Common myeloid progenitor, CD34-positive (primary cell): ENCODE measurements around the gene STEAP4.

Source experiments
- CTCF ChIA-PET: fragments of 350-600 bp; sonication (Branson Sonifier 250); formaldehyde crosslinking; loops from one replicate; lab custom pipeline; 2021; ENCODE audit warnings: antibody characterized with exemption; lab: Charles Lee
- POLR2A ChIA-PET: fragments of 350-600 bp; sonication (Branson Sonifier 250); formaldehyde crosslinking; loops from one replicate; lab custom pipeline; 2021; ENCODE audit warnings: antibody characterized with exemption; lab: Charles Lee
- DNase-seq, 3 donors: peaks; one replicate each; pipeline versions ENCODE4 v3.0.0 to v3.0.0-alpha.2; 2013
- H3K27ac ChIP-seq, 2 experiments: 1 replicate in 1 of 2; 2 replicates in 1 of 2; pipeline ENCODE4 v1.7.0; 2013; ENCODE audit warnings: inconsistent platforms in 2 of 2, low read length in 2 of 2, mild to moderate bottlenecking in 2 of 2, low read depth in 1 of 2, moderate library complexity in 1 of 2; ENCODE audit not compliant: severe bottlenecking in 2 of 2, insufficient read depth in 1 of 2, poor library complexity in 1 of 2
- H3K27me3 ChIP-seq, 5 experiments: replicated peaks in 2 of 5; 1 replicate in 3 of 5; 2 replicates in 2 of 5; pipeline versions ENCODE4 v1.6.1 to v1.7.0; 2013; ENCODE audit warnings: low read length in 4 of 5, mild to moderate bottlenecking in 2 of 5, moderate library complexity in 2 of 5, inconsistent platforms in 1 of 5; ENCODE audit not compliant: insufficient read depth in 5 of 5, control insufficient read depth in 4 of 5
- H3K36me3 ChIP-seq, 4 experiments: 1 replicate in 2 of 4; 2 replicates in 2 of 4; pipeline versions ENCODE4 v1.6.1 to v1.7.0; 2013; ENCODE audit warnings: low read length in 3 of 4, control low read depth in 1 of 4, mild to moderate bottlenecking in 1 of 4; ENCODE audit not compliant: control insufficient read depth in 4 of 4, insufficient read depth in 4 of 4
- H3K4me1 ChIP-seq, 4 experiments: 1 replicate in 3 of 4; 2 replicates in 1 of 4; pipeline versions ENCODE4 v1.6.1 to v1.7.1; 2013; ENCODE audit warnings: low read length in 3 of 4, mild to moderate bottlenecking in 3 of 4, control low read depth in 1 of 4, inconsistent platforms in 1 of 4, moderate library complexity in 1 of 4; ENCODE audit not compliant: control insufficient read depth in 4 of 4, insufficient read depth in 4 of 4; ENCODE audit errors: control extremely low read depth in 1 of 4
- H3K4me3 ChIP-seq, 7 experiments: 1 replicate in 4 of 7; 2 replicates in 3 of 7; pipeline versions ENCODE4 v1.5.1 to v1.7.0; 2013; ENCODE audit warnings: mild to moderate bottlenecking in 7 of 7, low read length in 6 of 7, moderate library complexity in 6 of 7, inconsistent platforms in 2 of 7, low read depth in 2 of 7, control low read depth in 1 of 7; ENCODE audit not compliant: insufficient read depth in 4 of 7, control insufficient read depth in 1 of 7; ENCODE audit errors: extremely low read depth in 1 of 7
- H3K9me3 ChIP-seq, 5 experiments: 1 replicate in 4 of 5; 2 replicates in 1 of 5; pipeline versions ENCODE4 v1.6.1 to v1.7.1; 2013; ENCODE audit warnings: low read length in 4 of 5, mild to moderate bottlenecking in 2 of 5, inconsistent platforms in 1 of 5, low read depth in 1 of 5, moderate library complexity in 1 of 5; ENCODE audit not compliant: control insufficient read depth in 4 of 5, insufficient read depth in 2 of 5; ENCODE audit errors: control extremely low read depth in 1 of 5
- WGBS: methylation state at CpG from one replicate; pipeline ENCODE4 v1.1.5; 2013; ENCODE audit not compliant: insufficient coverage; 5-methylcytosine and 5-hydroxymethylcytosine counted together

The STEAP4 gene

GRCh38 chr7:88316456-88316855 lies 9.8 kb upstream of the STEAP4 start:
- Histone ChIP-seq H3K9me3 (no peaks in the 10 kb centered on the region), H3K27me3 (no peaks in the 10 kb centered on the region), H3K36me3 (no peaks in the 10 kb centered on the region), H3K4me3 (no peak overlapping the region), H3K27ac (no peak overlapping the region), H3K4me1 (peaks cover 0 to 21% (median 4%) of the 10 kb centered on the region in 4 experiments)
- 89% methylated on average over 1 of the region's 1 CpG for WGBS
- ChIA-PET CTCF (no interaction called here), POLR2A (interaction anchor here (0.8 kb wide), 1 partner anchor 10 kb away, joined by 3 read pairs; the partner anchor contains the start of gene STEAP4)
- DNase-seq: no peak

GRCh38 chr7:88315522-88315921 lies 8.8 kb upstream of the STEAP4 start:
- Histone ChIP-seq H3K27me3 (no peaks in the 10 kb centered on the region), H3K36me3 (no peaks in the 10 kb centered on the region), H3K27ac (no peak overlapping the region), H3K4me3 (no peak overlapping the region), H3K9me3 (no peaks in the 10 kb centered on the region), H3K4me1 (peaks cover 0 to 27% (median 4%) of the 10 kb centered on the region in 4 experiments)
- WGBS: 100% methylated on average over 1 of the region's 2 CpGs
- POLR2A ChIA-PET: interaction anchor here (0.6 kb wide), 1 partner anchor 139 kb away, joined by 3 read pairs; no protein-coding TSS in a partner anchor
- CTCF ChIA-PET: no interaction called here
- peak in 2 of 3 donors; percentile 5 to 8 for DNase-seq

GRCh38 chr7:88314061-88314491 lies 7.4 kb upstream of the STEAP4 start:
- DNase-seq: peak in 2 of 3 donors; percentile 73 to 74
- WGBS: no CpG with 5 or more reads among the region's 4 CpGs
- ChIA-PET CTCF (no interaction called here), POLR2A (no interaction called here)
- Histone ChIP-seq H3K27ac (no peak overlapping the region), H3K27me3 (no peaks in the 10 kb centered on the region), H3K36me3 (no peaks in the 10 kb centered on the region), H3K4me3 (no peak overlapping the region), H3K4me1 (peaks cover 0 to 27% (median 4%) of the 10 kb centered on the region in 4 experiments), H3K9me3 (no peaks in the 10 kb centered on the region)

- 100% methylated on average over 3 of the region's 3 CpGs for WGBS
- no peak overlapping the region for H3K4me3 ChIP-seq
- POLR2A ChIA-PET: no interaction called here
- no peaks in the 10 kb centered on the region for H3K36me3 ChIP-seq
- CTCF ChIA-PET: no interaction called here
- no peaks in the 10 kb centered on the region for H3K9me3 ChIP-seq
- DNase-seq: no peak
- peaks cover 0 to 27% (median 4%) of the 10 kb centered on the region in 4 experiments for H3K4me1 ChIP-seq
- H3K27me3 ChIP-seq: no peaks in the 10 kb centered on the region
- no peak overlapping the region for H3K27ac ChIP-seq
These were observed 5.5 kb upstream of the STEAP4 start for GRCh38 chr7:88312061-88312663.

GRCh38 chr7:88311675-88312036 lies 5.0 kb upstream of the STEAP4 start:
- ChIA-PET POLR2A (no interaction called here), CTCF (no interaction called here)
- Histone ChIP-seq H3K27ac (no peak overlapping the region), H3K4me1 (peaks cover 0 to 33% (median 7%) of the 10 kb centered on the region in 4 experiments), H3K27me3 (peaks cover 0 to 4% (median 0%) of the 10 kb centered on the region in 5 experiments), H3K4me3 (no peak overlapping the region), H3K9me3 (no peaks in the 10 kb centered on the region), H3K36me3 (no peaks in the 10 kb centered on the region)
- WGBS: no CpG with 5 or more reads among the region's 1 CpG
- no peak for DNase-seq

GRCh38 chr7:88310956-88311674 lies 4.4 kb upstream of the STEAP4 start:
- H3K4me3 ChIP-seq: no peak overlapping the region
- WGBS: 95% methylated on average over 4 of the region's 4 CpGs
- H3K27ac ChIP-seq: no peak overlapping the region
- no peaks in the 10 kb centered on the region for H3K36me3 ChIP-seq
- H3K9me3 ChIP-seq: no peaks in the 10 kb centered on the region
- DNase-seq: peak in 2 of 3 donors; percentile 9 to 19
- peaks cover 0 to 10% (median 0%) of the 10 kb centered on the region in 5 experiments for H3K27me3 ChIP-seq
- CTCF ChIA-PET: no interaction called here
- H3K4me1 ChIP-seq: peaks cover 0 to 37% (median 11%) of the 10 kb centered on the region in 4 experiments
- POLR2A ChIA-PET: no interaction called here

GRCh38 chr7:88309819-88310218 lies 3.1 kb upstream of the STEAP4 start:
- no peaks in the 10 kb centered on the region for H3K9me3 ChIP-seq
- DNase-seq: no peak
- ChIA-PET POLR2A (no interaction called here), CTCF (no interaction called here)
- WGBS: 100% methylated on average over 2 of the region's 2 CpGs
- no peaks in the 10 kb centered on the region for H3K36me3 ChIP-seq
- peaks cover 0 to 15% (median 0%) of the 10 kb centered on the region in 5 experiments for H3K27me3 ChIP-seq
- no peak overlapping the region for H3K4me3 ChIP-seq
- peaks cover 0 to 35% (median 11%) of the 10 kb centered on the region in 4 experiments for H3K4me1 ChIP-seq
- no peak overlapping the region for H3K27ac ChIP-seq
